Trophoblast cell (in vitro differentiated cells and primary cell): Measurements from ENCODE around the gene CABYR.

ENCODE experiments used
- DNase-seq, 2 donors: peaks; one replicate each; pipeline ENCODE4 v3.0.0-alpha.2; 2016
- H2AFZ ChIP-seq: 2 replicates; pipeline ENCODE4 v1.6.1; 2013; ENCODE audit warnings: low read length, moderate library complexity, mild to moderate bottlenecking; ENCODE audit not compliant: insufficient read depth, poor library complexity
- H2AK5ac ChIP-seq: 2 replicates; pipeline ENCODE4 v1.6.1; 2013; ENCODE audit warnings: mild to moderate bottlenecking, low read length
- H2BK120ac ChIP-seq: 2 replicates; pipeline ENCODE4 v1.6.1; 2013; ENCODE audit warnings: low read length, mild to moderate bottlenecking, moderate library complexity; ENCODE audit not compliant: insufficient read depth, poor library complexity
- H2BK12ac ChIP-seq: 2 replicates; pipeline ENCODE4 v1.6.1; 2013; ENCODE audit warnings: mild to moderate bottlenecking, low read length, moderate library complexity
- H2BK5ac ChIP-seq: 2 replicates; pipeline ENCODE4 v1.6.1; 2013; ENCODE audit warnings: low read length, low read depth, moderate library complexity, mild to moderate bottlenecking; ENCODE audit not compliant: poor library complexity
- H3K14ac ChIP-seq: 2 replicates; pipeline ENCODE4 v1.6.1; 2013; ENCODE audit warnings: mild to moderate bottlenecking, low read length
- H3K18ac ChIP-seq: 2 replicates; pipeline ENCODE4 v1.6.1; 2013; ENCODE audit warnings: mild to moderate bottlenecking, low read length
- H3K23ac ChIP-seq: 2 replicates; pipeline ENCODE4 v1.6.1; 2013; ENCODE audit warnings: low read length
- H3K27ac ChIP-seq: 2 replicates; pipeline ENCODE4 v1.5.1; 2013; ENCODE audit warnings: low read depth, mild to moderate bottlenecking, inconsistent platforms, low read length, moderate library complexity
- H3K27me3 ChIP-seq: 2 replicates; pipeline ENCODE4 v1.6.1; 2013; ENCODE audit warnings: inconsistent platforms, mild to moderate bottlenecking, low read length, moderate library complexity; ENCODE audit not compliant: insufficient read depth
- H3K36me3 ChIP-seq, 2 experiments: 1 replicate in 1 of 2; 2 replicates in 1 of 2; pipeline ENCODE4 v1.6.1; 2013; ENCODE audit warnings: low read length in 2 of 2, mild to moderate bottlenecking in 2 of 2, moderate library complexity in 1 of 2; ENCODE audit not compliant: insufficient read depth in 2 of 2, control insufficient read depth in 1 of 2
- H3K4ac ChIP-seq: 2 replicates; pipeline ENCODE4 v1.6.1; 2013; ENCODE audit warnings: low read depth, mild to moderate bottlenecking, low read length, moderate library complexity
- H3K4me1 ChIP-seq, 2 experiments: 1 replicate in 1 of 2; 2 replicates in 1 of 2; pipeline ENCODE4 v1.6.1; 2013; ENCODE audit warnings: low read length in 2 of 2, mild to moderate bottlenecking in 2 of 2, moderate library complexity in 1 of 2; ENCODE audit not compliant: insufficient read depth in 2 of 2, control insufficient read depth in 1 of 2
- H3K4me2 ChIP-seq: 2 replicates; pipeline ENCODE4 v1.6.1; 2013; ENCODE audit warnings: inconsistent platforms, mild to moderate bottlenecking, low read length, moderate library complexity
- H3K4me3 ChIP-seq: 2 replicates; pipeline ENCODE4 v1.5.1; 2013; ENCODE audit warnings: mild to moderate bottlenecking, low read depth, low read length, inconsistent platforms
- H3K79me1 ChIP-seq: one replicate; pipeline ENCODE4 v1.6.1; 2013; ENCODE audit warnings: low read length
- H3K79me2 ChIP-seq: 2 replicates; pipeline ENCODE4 v1.6.1; 2013; ENCODE audit warnings: low read length, mild to moderate bottlenecking; ENCODE audit not compliant: control insufficient read depth, insufficient read depth, poor library complexity
- H3K9ac ChIP-seq: 2 replicates; pipeline ENCODE4 v1.6.1; 2013; ENCODE audit warnings: mild to moderate bottlenecking, low read length
- H3K9me3 ChIP-seq: 2 replicates; pipeline ENCODE4 v1.6.1; 2013; ENCODE audit warnings: low read depth, mild to moderate bottlenecking, control low read depth, inconsistent platforms, low read length; ENCODE audit not compliant: insufficient read depth
- H4K12ac ChIP-seq: 2 replicates; pipeline ENCODE4 v1.6.1; 2013; ENCODE audit warnings: low read depth, mild to moderate bottlenecking, low read length, moderate library complexity
- H4K8ac ChIP-seq: 2 replicates; pipeline ENCODE4 v1.6.1; 2013; ENCODE audit warnings: low read depth, mild to moderate bottlenecking, low read length, moderate library complexity
- H4K91ac ChIP-seq: one replicate; pipeline ENCODE4 v1.6.1; 2013; ENCODE audit warnings: low read depth, mild to moderate bottlenecking, low read length, moderate library complexity
- WGBS: extraction: QIAGEN DNeasy Blood & Tissue Kit; methylation state at CpG from one replicate; pipeline ENCODE4 v1.1.7; 2013; ENCODE audit warnings: missing lambda C conversion rate; ENCODE audit not compliant: insufficient read length, insufficient coverage; ENCODE audit errors: extremely low coverage; 5-methylcytosine and 5-hydroxymethylcytosine counted together

CABYR gene

DNA sequence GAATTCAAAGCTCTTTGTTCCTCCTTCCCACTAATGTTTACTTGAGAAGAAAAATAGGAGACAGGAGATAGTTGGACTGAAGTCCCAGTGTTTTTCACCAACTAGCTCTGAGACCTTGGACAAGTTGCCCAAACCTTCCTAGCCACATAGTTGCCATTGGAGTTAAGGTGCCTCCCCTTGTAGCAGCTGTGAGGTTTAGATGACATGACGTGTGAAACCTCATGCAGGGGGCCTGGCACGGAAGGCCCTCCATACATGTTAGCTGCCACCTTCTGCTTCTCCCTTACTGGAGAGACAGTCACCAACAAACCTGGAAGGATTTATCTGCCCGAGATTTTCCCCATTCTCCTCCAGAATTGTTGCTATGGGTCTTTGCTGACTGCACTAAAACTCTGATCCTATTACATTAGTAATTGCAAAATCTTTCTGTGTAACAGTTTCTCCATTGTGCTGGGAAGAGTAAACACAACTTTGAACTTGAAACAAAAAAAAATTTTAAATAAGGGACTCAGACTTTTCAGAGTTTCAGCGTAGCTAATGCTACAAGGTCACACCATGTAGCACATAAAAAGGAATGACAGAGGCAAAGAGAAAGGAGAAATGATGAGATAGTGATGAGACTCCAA lies 23.8 kb upstream of the CABYR start:
- H3K9ac ChIP-seq: no peak overlapping the region
- no peak for DNase-seq
- no peak overlapping the region for H2BK12ac ChIP-seq
- no peak overlapping the region for H3K14ac ChIP-seq
- no peak overlapping the region for H2BK120ac ChIP-seq
- no peaks in the 10 kb centered on the region for H3K79me1 ChIP-seq
- no peak overlapping the region for H3K27ac ChIP-seq
- H3K27me3 ChIP-seq: no peaks in the 10 kb centered on the region
- peaks cover 0 to 2% of the 10 kb centered on the region in 2 experiments for H3K36me3 ChIP-seq
- no peak overlapping the region for H3K4me2 ChIP-seq
- H3K9me3 ChIP-seq: no peaks in the 10 kb centered on the region
- H3K79me2 ChIP-seq: no peaks in the 10 kb centered on the region
- no peak overlapping the region for H2BK5ac ChIP-seq
- no peak overlapping the region for H3K23ac ChIP-seq
- no peak overlapping the region for H3K18ac ChIP-seq
- H3K4me1 ChIP-seq: no peaks in the 10 kb centered on the region
- WGBS: no CpG with 5 or more reads among the region's 4 CpGs
- H4K12ac ChIP-seq: no peak overlapping the region
- no peak overlapping the region for H4K91ac ChIP-seq
- H3K4me3 ChIP-seq: no peak overlapping the region
- no peak overlapping the region for H2AFZ ChIP-seq
- H3K4ac ChIP-seq: no peak overlapping the region
- no peak overlapping the region for H2AK5ac ChIP-seq
- no peak overlapping the region for H4K8ac ChIP-seq

DNA sequence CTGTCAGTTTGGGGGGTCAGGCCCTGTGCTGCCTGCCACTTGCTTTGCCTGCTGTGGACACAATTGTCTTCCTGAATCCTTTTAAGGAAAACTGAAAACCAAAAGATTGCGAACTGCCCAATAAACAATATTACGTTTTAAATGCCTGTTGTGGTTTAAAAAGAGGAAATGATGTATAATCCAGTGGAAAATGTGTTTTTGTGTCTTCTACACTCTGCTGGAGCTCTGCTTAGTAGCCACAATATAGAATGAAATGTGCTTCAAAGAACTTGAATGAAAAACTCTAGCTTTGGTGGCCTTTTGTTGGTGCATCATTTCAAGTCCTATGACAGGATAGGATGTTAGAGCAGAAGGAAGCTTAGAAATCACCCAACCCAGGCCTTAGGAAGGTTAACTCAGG lies 23.2 kb upstream of the CABYR start:
- H4K12ac ChIP-seq: no peak overlapping the region
- no peak overlapping the region for H3K27ac ChIP-seq
- H3K4me1 ChIP-seq: no peaks in the 10 kb centered on the region
- no peak overlapping the region for H3K18ac ChIP-seq
- no peak overlapping the region for H4K91ac ChIP-seq
- H3K36me3 ChIP-seq: peaks cover 0 to 2% of the 10 kb centered on the region in 2 experiments
- no peak overlapping the region for H3K23ac ChIP-seq
- DNase-seq: no peak
- H2BK120ac ChIP-seq: no peak overlapping the region
- no peak overlapping the region for H2AFZ ChIP-seq
- H4K8ac ChIP-seq: no peak overlapping the region
- no peak overlapping the region for H2AK5ac ChIP-seq
- H3K27me3 ChIP-seq: no peaks in the 10 kb centered on the region
- H3K4me3 ChIP-seq: no peak overlapping the region
- no CpG with 5 or more reads among the region's 2 CpGs for WGBS
- H3K14ac ChIP-seq: no peak overlapping the region
- H2BK5ac ChIP-seq: no peak overlapping the region
- no peak overlapping the region for H2BK12ac ChIP-seq
- no peaks in the 10 kb centered on the region for H3K9me3 ChIP-seq
- H3K4ac ChIP-seq: no peak overlapping the region
- no peak overlapping the region for H3K9ac ChIP-seq
- no peak overlapping the region for H3K4me2 ChIP-seq
- H3K79me2 ChIP-seq: no peaks in the 10 kb centered on the region
- H3K79me1 ChIP-seq: no peaks in the 10 kb centered on the region

DNA sequence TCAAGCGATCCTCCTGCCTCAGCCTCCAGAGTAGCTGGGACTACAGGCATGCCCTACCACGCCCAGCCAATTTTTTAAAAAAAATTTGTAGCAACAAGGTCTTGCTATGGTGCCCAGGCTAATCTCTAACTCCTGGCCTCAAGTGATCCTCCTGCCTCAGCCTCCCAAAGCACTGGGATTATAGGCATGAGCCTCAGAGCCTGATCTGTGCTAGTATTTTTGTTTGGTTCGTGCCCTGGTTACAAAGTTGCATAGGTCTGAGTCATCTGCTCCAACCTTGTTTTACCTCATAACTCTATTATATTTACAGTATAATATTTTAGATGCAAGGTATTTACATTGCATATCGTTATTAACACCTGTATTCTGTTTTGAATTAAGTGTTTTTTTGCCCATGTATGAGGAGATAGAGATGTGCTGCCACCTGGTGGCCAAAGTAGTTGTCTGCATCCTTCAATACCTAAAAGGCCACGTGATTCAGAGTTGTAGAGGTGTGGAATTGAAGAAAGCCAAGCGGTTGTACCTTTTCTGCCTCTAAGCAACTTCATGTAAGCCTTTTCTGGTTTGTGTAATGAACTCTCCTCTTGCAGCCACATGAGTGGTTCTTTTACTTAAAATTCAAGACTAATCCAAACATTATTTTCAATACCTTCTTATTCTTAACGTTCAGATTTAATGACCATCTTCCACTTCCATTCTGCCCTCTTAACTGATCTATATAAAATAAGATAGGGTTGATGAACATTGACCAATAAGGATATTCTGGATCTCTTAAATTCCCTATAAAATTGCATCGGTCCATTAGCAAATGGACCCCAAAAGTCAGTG lies 19.9 kb upstream of the CABYR start:
- no peak overlapping the region for H3K9ac ChIP-seq
- no peak overlapping the region for H3K4me2 ChIP-seq
- H3K23ac ChIP-seq: no peak overlapping the region
- H3K79me1 ChIP-seq: no peaks in the 10 kb centered on the region
- H4K91ac ChIP-seq: no peak overlapping the region
- H3K9me3 ChIP-seq: no peaks in the 10 kb centered on the region
- H3K79me2 ChIP-seq: no peaks in the 10 kb centered on the region
- H4K12ac ChIP-seq: no peak overlapping the region
- WGBS: 100% methylated on average over 1 of the region's 8 CpGs
- no peaks in the 10 kb centered on the region for H3K27me3 ChIP-seq
- no peak overlapping the region for H3K4me3 ChIP-seq
- H4K8ac ChIP-seq: no peak overlapping the region
- no peak overlapping the region for H2AK5ac ChIP-seq
- H3K4me1 ChIP-seq: no peaks in the 10 kb centered on the region
- H3K4ac ChIP-seq: no peak overlapping the region
- no peak overlapping the region for H3K14ac ChIP-seq
- H2BK5ac ChIP-seq: no peak overlapping the region
- no peak overlapping the region for H3K27ac ChIP-seq
- no peak overlapping the region for H2BK12ac ChIP-seq
- no peak overlapping the region for H2AFZ ChIP-seq
- DNase-seq: peak; percentile 74 to 94
- no peak overlapping the region for H3K18ac ChIP-seq
- peaks cover 0 to 2% of the 10 kb centered on the region in 2 experiments for H3K36me3 ChIP-seq
- H2BK120ac ChIP-seq: no peak overlapping the region

DNA sequence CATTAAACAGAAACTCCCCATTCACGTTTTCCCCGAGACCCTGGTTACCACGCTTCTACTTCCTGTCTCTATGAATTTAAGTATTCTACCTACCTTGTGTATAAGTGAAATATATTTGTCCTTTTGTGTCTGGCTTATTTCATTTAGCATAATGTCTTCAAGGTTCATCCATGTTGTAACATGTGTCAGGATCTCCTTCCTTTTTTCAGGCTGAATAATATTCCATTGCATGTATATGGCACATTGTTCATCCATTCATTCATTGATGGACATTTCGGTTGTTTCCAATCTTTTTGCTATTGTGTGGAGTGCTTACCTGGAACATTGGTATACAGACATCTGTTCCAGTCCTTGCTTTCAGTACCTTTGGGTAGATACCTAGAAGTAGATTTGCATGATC lies 18.2 kb upstream of the CABYR start:
- Histone ChIP-seq H3K14ac (no peak overlapping the region), H2BK12ac (no peak overlapping the region), H3K36me3 (no peaks in the 10 kb centered on the region), H2BK5ac (no peak overlapping the region), H2AFZ (no peak overlapping the region), H4K8ac (no peak overlapping the region), H3K4me3 (no peak overlapping the region), H3K79me1 (no peaks in the 10 kb centered on the region), H3K79me2 (no peaks in the 10 kb centered on the region), H3K27ac (no peak overlapping the region), H2BK120ac (no peak overlapping the region), H4K91ac (no peak overlapping the region), H3K4me1 (no peaks in the 10 kb centered on the region), H3K9me3 (no peaks in the 10 kb centered on the region), H4K12ac (no peak overlapping the region), H3K23ac (no peak overlapping the region), H3K4me2 (no peak overlapping the region), H3K18ac (no peak overlapping the region), H3K27me3 (no peaks in the 10 kb centered on the region), H2AK5ac (no peak overlapping the region), H3K4ac (no peak overlapping the region), H3K9ac (no peak overlapping the region)
- WGBS: 100% methylated on average over 3 of the region's 4 CpGs
- no peak for DNase-seq
